K562 (cell line): ENCODE measurements around the gene RBMX2. TPM values are rescaled to one million over a fixed set of nuclear protein-coding genes. Genes with fewer than 3 reads are reported as not detected.

Source experiments
- ATAC-seq: fragments of 200-7000 bp; cut with Tn5 transposase; 3 replicates; pipeline ENCODE4 v1.9.1; 2020; ENCODE audit warnings: moderate library complexity
- BruUV-seq: library from RNA; stranded (reverse); fragments of 400-500 nt; replicated peaks from 2 replicates; lab custom pipeline; 2021; lab: Mats Ljungman, UMichigan
- CTCF ChIA-PET: fragments of 300-600 bp; formaldehyde crosslinking; extraction: SDS; loops from one replicate; lab custom pipeline; 2021; ENCODE audit warnings: low intra/inter-chr PET ratio; lab: Yijun Ruan, JAX
- POLR2A ChIA-PET: fragments of 300-600, 350-650 bp; sonication (Branson Sonifier 250); formaldehyde crosslinking; extraction: SDS; loops from one replicate; lab custom pipeline; 2021; ENCODE audit warnings: antibody characterized with exemption, inconsistent platforms; lab: Yijun Ruan, JAX
- DNase-seq, 4 experiments: peaks; one replicate each; pipeline versions ENCODE4 v3.0.0 to v3.0.0-alpha.2; 2011 to 2018; ENCODE audit warnings: low spot score in 3 of 4, mixed read lengths in 3 of 4; ENCODE audit errors: extremely low read depth in 1 of 4
- FAIRE-seq: peaks from 2 replicates; lab custom pipeline; 2011; peaks lifted over from hg19 to GRCh38; lab: Jason Lieb, UNC
- H2AFZ ChIP-seq: 2 replicates; pipeline ENCODE4 v1.6.0; 2011; ENCODE audit warnings: low read depth, low read length, control low read depth, inconsistent platforms
- H3K27ac ChIP-seq: fragments of 200-600 bp; 3 replicates; pipeline ENCODE4 v1.8.0; 2011; ENCODE audit warnings: low read depth, mild to moderate bottlenecking, control low read depth, inconsistent platforms, low read length, moderate library complexity, mixed read lengths; ENCODE audit errors: extremely low read depth
- H3K27me3 ChIP-seq, 2 experiments: fragments of 300-600 bp in 1 of 2; 2 replicates in 1 of 2; 3 replicates in 1 of 2; pipeline versions ENCODE4 v1.6.0 to v1.8.0; 2011; ENCODE audit warnings: inconsistent platforms in 2 of 2, low read length in 2 of 2, mild to moderate bottlenecking in 1 of 2, mixed read lengths in 1 of 2, moderate library complexity in 1 of 2; ENCODE audit not compliant: control insufficient read depth in 2 of 2, insufficient read depth in 2 of 2
- H3K36me3 ChIP-seq: fragments of 300-600 bp; 3 replicates; pipeline ENCODE4 v1.8.0; 2011; ENCODE audit warnings: mild to moderate bottlenecking, low read length, inconsistent platforms; ENCODE audit not compliant: control insufficient read depth, insufficient read depth
- H3K4me1 ChIP-seq, 2 experiments: fragments of 200-600 bp in 1 of 2; replicated peaks in 1 of 2; 2 replicates in 1 of 2; 3 replicates in 1 of 2; pipeline versions ENCODE4 v1.5.1 to v1.8.0; 2011; ENCODE audit warnings: inconsistent platforms in 2 of 2, low read length in 2 of 2, mild to moderate bottlenecking in 1 of 2, mixed read lengths in 1 of 2, moderate library complexity in 1 of 2; ENCODE audit not compliant: control insufficient read depth in 2 of 2, insufficient read depth in 2 of 2
- H3K4me2 ChIP-seq: 2 replicates; pipeline ENCODE4 v1.6.1; 2011; ENCODE audit warnings: low read length, control low read depth, inconsistent platforms, mixed read lengths; ENCODE audit not compliant: insufficient read depth
- H3K4me3 ChIP-seq: fragments of 200-600 bp; sonication (generic), shearing (Covaris generic); 2 replicates; pipeline ENCODE4 v1.5.1; 2016; ENCODE audit warnings: control low read depth, inconsistent platforms
- H3K79me2 ChIP-seq: fragments of 200-600 bp; 3 replicates; pipeline ENCODE4 v1.8.0; 2011; ENCODE audit warnings: low read length, inconsistent platforms; ENCODE audit not compliant: control insufficient read depth, insufficient read depth
- H3K9ac ChIP-seq, 2 experiments: 2 replicates each; pipeline versions ENCODE4 v1.6.0 to v1.6.1; 2011; ENCODE audit warnings: low read depth in 2 of 2, low read length in 2 of 2, control low read depth in 1 of 2, inconsistent platforms in 1 of 2, mild to moderate bottlenecking in 1 of 2, mixed read lengths in 1 of 2; ENCODE audit not compliant: insufficient read depth in 1 of 2
- H3K9me1 ChIP-seq: one replicate; pipeline ENCODE4 v1.6.0; 2011; ENCODE audit warnings: inconsistent platforms, mild to moderate bottlenecking, low read length, moderate library complexity; ENCODE audit not compliant: control insufficient read depth, insufficient read depth
- H3K9me3 ChIP-seq: replicated peaks from 2 replicates; pipeline ENCODE4 v1.5.1; 2011; ENCODE audit warnings: low read depth, low read length, inconsistent platforms; ENCODE audit not compliant: control insufficient read depth, insufficient read depth
- H4K20me1 ChIP-seq: replicated peaks from 2 replicates; pipeline ENCODE4 v1.6.1; 2011; ENCODE audit warnings: low read length, inconsistent platforms, mixed read lengths; ENCODE audit not compliant: control insufficient read depth, insufficient read depth
- HDAC2 ChIP-seq: fragments of 450-650 bp; IDR thresholded peaks from 2 replicates; pipeline ENCODE4 v1.6.1; 2016; ENCODE audit warnings: mild to moderate bottlenecking
- NELFE ChIP-seq: IDR thresholded peaks from 2 replicates; pipeline ENCODE4 v1.6.1; 2011; ENCODE audit warnings: mild to moderate bottlenecking; ENCODE audit not compliant: insufficient read depth, insufficient read length
- TEAD1 ChIP-seq, 2 experiments: fragments of 450-650 bp in 1 of 2; sonication (generic) in 1 of 2; formaldehyde crosslinking; IDR thresholded peaks; 2 replicates each; pipeline versions ENCODE4 v1.4.0 to v1.8.0; 2020 to 2022; ENCODE audit warnings: mild to moderate bottlenecking in 2 of 2, missing genetic modification reagents in 1 of 2
- ZNF263 ChIP-seq: sonication (generic); formaldehyde crosslinking; IDR thresholded peaks from 2 replicates; pipeline ENCODE4 v1.8.0; 2022; ENCODE audit warnings: mild to moderate bottlenecking, missing genetic modification reagents, borderline replicate concordance
- ZNF696 ChIP-seq: fragments of 250-450 bp; sonication (Bioruptor Pico); conservative IDR thresholded peaks from 2 replicates; pipeline ENCODE4 v1.4.0; 2020; ENCODE audit warnings: mild to moderate bottlenecking, moderate library complexity
- WGBS: fragments of 100-300 bp; shearing (Covaris generic); methylation state at CpG from one replicate; pipeline ENCODE4 v1.1.6; 2016; ENCODE audit warnings: low coverage, mixed read lengths; ENCODE audit not compliant: insufficient coverage; ENCODE audit errors: missing lambda C conversion rate; 5-methylcytosine and 5-hydroxymethylcytosine counted together
- in situ Hi-C: fragments of 300-500 bp; cut with MboI; formaldehyde crosslinking; loops from 4 replicates; pipeline ENCODE4 v1.15.0; 2018; ENCODE audit warnings: inconsistent platforms, mixed read lengths
- intact Hi-C: fragments of 100-400 bp; cut with micrococcal nuclease; formaldehyde crosslinking; loops from 2 replicates; pipeline ENCODE4 v1.14.2; 2022
- polyA plus RNA-seq, 8 experiments: library from polyadenylated mRNA; depleted of rRNA in 4 of 8; stranded (reverse) in 5 of 8; unstranded in 3 of 8; fragments of >200 nt; fragmentation: Nextera tagmentation in 2 of 8; fragmentation: Illumina TruSeq in 1 of 8; extraction: Ambion mirVana in 2 of 8; extraction: Trizol in 1 of 8; gene quantifications; 2 replicates each; pipeline versions ENCODE4 v1.2.1 to v1.2.3, GENCODE V29; 2011 to 2014; ENCODE audit warnings: inconsistent platforms in 1 of 8, missing spikeins in 1 of 8
- total RNA-seq, 7 experiments: library from RNA; depleted of rRNA in 6 of 7; stranded (reverse); fragments of >200 nt in 6 of 7; fragmentation: Illumina TruSeq in 2 of 7; extraction: Trizol in 2 of 7; gene quantifications; 2 replicates each; pipeline versions ENCODE4 v1.2.1 to v1.2.3, GENCODE V29; 2011 to 2021; ENCODE audit warnings: low replicate concordance in 1 of 7
- TF ChIP-seq, protein P1 (sequence below), 2 experiments: fragments of 250-450 bp in 1 of 2; fragments of 450-650 bp in 1 of 2; sonication (Bioruptor Pico) in 1 of 2; IDR thresholded peaks; 2 replicates each; pipeline versions ENCODE4 v1.6.1 to v1.8.0; 2016 to 2021; ENCODE audit warnings: mild to moderate bottlenecking in 2 of 2, moderate library complexity in 2 of 2, missing compliant biosample characterization in 1 of 2, missing genetic modification characterization in 1 of 2
- TF ChIP-seq, protein P2 (sequence below): fragments of 250-450 bp; sonication (Bioruptor Pico); IDR thresholded peaks from 2 replicates; pipeline ENCODE4 v1.8.0; 2021; ENCODE audit warnings: moderate library complexity, mild to moderate bottlenecking, inconsistent platforms
- TF ChIP-seq, protein P3 (sequence below): fragments of 450-650 bp; IDR thresholded peaks from 2 replicates; pipeline ENCODE4 v1.6.1; 2016; ENCODE audit warnings: borderline replicate concordance

The RBMX2 gene
- total and polyA plus RNA-seq, 9 of the 15 experiments (the other 6 are each of a cell fraction or from before 2014, with no cell fraction given) = 27.2 to 62.5 (median 54.1) TPM

DNA sequence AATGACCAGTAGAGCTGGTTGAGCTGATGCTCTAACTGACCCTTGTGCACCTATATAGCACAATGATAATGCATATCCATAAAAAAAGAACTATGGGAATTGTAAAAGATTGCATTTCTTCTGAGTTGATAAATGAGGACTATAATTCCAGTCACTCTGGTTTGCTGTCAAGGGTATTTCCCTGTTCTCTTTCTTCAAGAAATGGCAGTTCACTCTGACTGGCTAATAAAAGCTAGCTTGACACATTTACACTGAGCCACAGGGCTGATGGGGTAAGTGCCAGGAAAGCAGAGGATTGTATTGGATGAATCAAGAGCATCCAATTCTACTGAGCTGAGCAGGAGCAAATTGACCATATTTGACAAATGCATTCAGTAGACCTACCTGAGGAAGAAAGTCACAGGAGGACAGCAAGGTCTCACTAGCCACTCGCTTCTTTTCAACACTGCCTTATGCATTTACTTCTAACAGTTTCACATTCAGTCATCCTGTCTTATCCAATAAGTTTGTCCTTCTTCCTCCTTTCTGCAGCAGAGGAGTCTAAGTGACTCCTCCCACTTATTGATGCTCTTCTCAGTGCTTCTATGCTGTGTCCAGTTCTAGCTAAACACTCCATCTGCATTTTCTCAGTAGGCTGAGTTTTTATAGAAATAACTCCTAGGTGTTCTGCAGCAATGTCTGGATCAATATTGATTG is 43.0 kb downstream of the RBMX2 start:
- no peaks in the 10 kb centered on the region for H3K36me3 ChIP-seq
- ChIA-PET CTCF (no interaction called here), POLR2A (interaction anchor here (1.1 kb wide), 2 partner anchors 15 to 29 kb away, joined by 3 to 4 read pairs; no protein-coding TSS in a partner anchor)
- in situ Hi-C loops = no loop called here
- intact Hi-C loops = no loop called here
- no peak for DNase-seq
- H3K9me1 ChIP-seq = no peaks in the 10 kb centered on the region
- TF ChIP-seq NELFE (no peak), ZNF696 (CRISPR knock-in tag) (no peak), TEAD1 (CRISPR knock-in tag; IDR thresholded peaks at IDR 0.05) (no peak), HDAC2 (no peak), ZNF263 (CRISPR knock-in tag) (no peak)
- TF ChIP-seq, protein P1, sequence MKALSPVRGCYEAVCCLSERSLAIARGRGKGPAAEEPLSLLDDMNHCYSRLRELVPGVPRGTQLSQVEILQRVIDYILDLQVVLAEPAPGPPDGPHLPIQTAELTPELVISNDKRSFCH (CRISPR knock-in tag; IDR thresholded peaks at IDR 0.05) = no peak
- TF ChIP-seq, protein P1 (tag; IDR thresholded peaks at IDR 0.05) = no peak
- TF ChIP-seq, protein P2, sequence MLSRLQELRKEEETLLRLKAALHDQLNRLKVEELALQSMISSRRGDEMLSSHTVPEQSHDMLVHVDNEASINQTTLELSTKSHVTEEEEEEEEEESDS (CRISPR knock-in tag) = no peak
- TF ChIP-seq, protein P3, sequence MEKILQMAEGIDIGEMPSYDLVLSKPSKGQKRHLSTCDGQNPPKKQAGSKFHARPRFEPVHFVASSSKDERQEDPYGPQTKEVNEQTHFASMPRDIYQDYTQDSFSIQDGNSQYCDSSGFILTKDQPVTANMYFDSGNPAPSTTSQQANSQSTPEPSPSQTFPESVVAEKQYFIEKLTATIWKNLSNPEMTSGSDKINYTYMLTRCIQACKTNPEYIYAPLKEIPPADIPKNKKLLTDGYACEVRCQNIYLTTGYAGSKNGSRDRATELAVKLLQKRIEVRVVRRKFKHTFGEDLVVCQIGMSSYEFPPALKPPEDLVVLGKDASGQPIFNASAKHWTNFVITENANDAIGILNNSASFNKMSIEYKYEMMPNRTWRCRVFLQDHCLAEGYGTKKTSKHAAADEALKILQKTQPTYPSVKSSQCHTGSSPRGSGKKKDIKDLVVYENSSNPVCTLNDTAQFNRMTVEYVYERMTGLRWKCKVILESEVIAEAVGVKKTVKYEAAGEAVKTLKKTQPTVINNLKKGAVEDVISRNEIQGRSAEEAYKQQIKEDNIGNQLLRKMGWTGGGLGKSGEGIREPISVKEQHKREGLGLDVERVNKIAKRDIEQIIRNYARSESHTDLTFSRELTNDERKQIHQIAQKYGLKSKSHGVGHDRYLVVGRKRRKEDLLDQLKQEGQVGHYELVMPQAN = no peak
- 0% methylated on average over 1 of the region's 1 CpG for WGBS
- no TSS peak for BruUV-seq
- no peaks in the 10 kb centered on the region for H4K20me1 ChIP-seq
- H3K4me2 ChIP-seq = no peak overlapping the region
- H3K9ac ChIP-seq = no peak overlapping the region
- no peaks in the 10 kb centered on the region for H3K9me3 ChIP-seq
- no peak overlapping the region for H2AFZ ChIP-seq
- no peak overlapping the region for H3K4me3 ChIP-seq
- no peaks in the 10 kb centered on the region for H3K79me2 ChIP-seq
- H3K27ac ChIP-seq = no peak overlapping the region
- no peak for ATAC-seq
- no peaks in the 10 kb centered on the region for H3K4me1 ChIP-seq
- no peak for FAIRE-seq
- no peaks in the 10 kb centered on the region; a peak in 1 of 5 replicates for H3K27me3 ChIP-seq
